ENCODE results near the gene GSTT2. TPM values are rescaled to one million over a fixed set of nuclear protein-coding genes. Genes with fewer than 3 reads are reported as not detected.
"Not testable (repeated sequence)": the region's sequence is repeated elsewhere in the genome, so short reads cannot be mapped to it uniquely, and the experiment has no call there.

Gene GSTT2
- not detected for total RNA-seq

- H3K36me3 ChIP-seq; H3K9me3 ChIP-seq; intact Hi-C loops (cut with DNase I); H3K27ac ChIP-seq; H3K4me1 ChIP-seq; DNase-seq; H3K4me3 ChIP-seq; H3K27me3 ChIP-seq: not testable (repeated sequence)
- WGBS, 2 donors, result no CpG with 5 or more reads among the region's 41 CpGs
Observed at GRCh38 chr22:23979557-23980240, at the start of gene GSTT2. TSS of gene GSTT2 (plus strand) at chr22:23980134.

- intact Hi-C loops (cut with DNase I), result loop anchor here (5.0 kb wide), 1 partner anchor 69 kb away; the partner anchor contains the start of gene GSTT4
- no peaks in the 10 kb centered on the region for H3K36me3 ChIP-seq
- H3K4me1 ChIP-seq, result peaks cover 0 to 14% (median 0%) of the 10 kb centered on the region in 3 donors
- peak overlapping the region in 3 of 4 donors; percentile 19 to 58 (median 51) for H3K27ac ChIP-seq
- TF ChIP-seq POLR2A (IDR thresholded peaks at IDR 0.05), result no peak
- TF ChIP-seq, protein P1, sequence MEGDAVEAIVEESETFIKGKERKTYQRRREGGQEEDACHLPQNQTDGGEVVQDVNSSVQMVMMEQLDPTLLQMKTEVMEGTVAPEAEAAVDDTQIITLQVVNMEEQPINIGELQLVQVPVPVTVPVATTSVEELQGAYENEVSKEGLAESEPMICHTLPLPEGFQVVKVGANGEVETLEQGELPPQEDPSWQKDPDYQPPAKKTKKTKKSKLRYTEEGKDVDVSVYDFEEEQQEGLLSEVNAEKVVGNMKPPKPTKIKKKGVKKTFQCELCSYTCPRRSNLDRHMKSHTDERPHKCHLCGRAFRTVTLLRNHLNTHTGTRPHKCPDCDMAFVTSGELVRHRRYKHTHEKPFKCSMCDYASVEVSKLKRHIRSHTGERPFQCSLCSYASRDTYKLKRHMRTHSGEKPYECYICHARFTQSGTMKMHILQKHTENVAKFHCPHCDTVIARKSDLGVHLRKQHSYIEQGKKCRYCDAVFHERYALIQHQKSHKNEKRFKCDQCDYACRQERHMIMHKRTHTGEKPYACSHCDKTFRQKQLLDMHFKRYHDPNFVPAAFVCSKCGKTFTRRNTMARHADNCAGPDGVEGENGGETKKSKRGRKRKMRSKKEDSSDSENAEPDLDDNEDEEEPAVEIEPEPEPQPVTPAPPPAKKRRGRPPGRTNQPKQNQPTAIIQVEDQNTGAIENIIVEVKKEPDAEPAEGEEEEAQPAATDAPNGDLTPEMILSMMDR (IDR thresholded peaks at IDR 0.05), result no peak
- no peaks in the 10 kb centered on the region for H3K27me3 ChIP-seq
- no peak overlapping the region for H3K4me3 ChIP-seq
- DNase-seq, result no peak
- 45 to 54% methylated on average over 5 of the region's 5 CpGs for WGBS, 2 donors
- no peaks in the 10 kb centered on the region for H3K9me3 ChIP-seq
Observed at GRCh38 chr22:23938328-23939016, 41.5 kb upstream of the GSTT2 start.

- Histone ChIP-seq H3K4me3 (no peak overlapping the region), H3K9me3 (no peaks in the 10 kb centered on the region), H3K4me1 (peaks cover 0 to 14% (median 0%) of the 10 kb centered on the region in 3 donors), H3K27ac (peak overlapping the region in 3 of 4 donors; percentile 19 to 58 (median 51)), H3K36me3 (no peaks in the 10 kb centered on the region), H3K27me3 (no peaks in the 10 kb centered on the region)
- WGBS, 2 donors, result 40 to 56% methylated on average over 2 to 3 of the region's 3 CpGs
- DNase-seq, result no peak
- intact Hi-C loops (cut with DNase I), result loop anchor here (5.0 kb wide), 1 partner anchor 68 kb away; the partner anchor contains the start of gene GSTT4
- TF ChIP-seq, protein P1 (IDR thresholded peaks at IDR 0.05), result no peak
- no peak for TF ChIP-seq POLR2A (IDR thresholded peaks at IDR 0.05)
Observed at GRCh38 chr22:23939017-23939357, 40.9 kb upstream of the GSTT2 start.

DNA sequence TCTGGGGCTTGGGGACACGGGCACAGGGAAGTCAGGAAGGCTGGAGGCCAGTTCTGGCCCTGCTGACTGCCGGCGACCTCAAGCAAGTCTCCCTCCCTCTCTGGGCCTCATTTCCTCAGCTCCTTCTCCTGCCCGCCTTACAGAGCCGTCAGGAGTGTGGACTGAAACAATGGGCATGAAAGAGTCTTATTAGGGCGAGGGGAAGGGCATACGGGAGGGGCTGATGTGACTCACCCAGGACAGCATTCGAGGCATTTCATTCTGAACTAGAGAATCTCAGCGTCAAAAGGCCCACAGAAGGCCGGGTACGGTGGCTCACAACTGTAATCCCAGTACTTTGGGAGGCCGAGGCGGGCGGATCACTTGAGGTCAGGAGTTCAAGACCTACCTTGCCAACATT lies 39.8 kb upstream of the GSTT2 start:
- H3K36me3 ChIP-seq; intact Hi-C loops (cut with DNase I); H3K9me3 ChIP-seq: not testable (repeated sequence)

GRCh38 chr22:23947391-23947790 lies 32.5 kb upstream of the GSTT2 start:
- H3K36me3 ChIP-seq; DNase-seq; H3K4me1 ChIP-seq; H3K9me3 ChIP-seq; intact Hi-C loops (cut with DNase I); H3K27ac ChIP-seq; H3K27me3 ChIP-seq; H3K4me3 ChIP-seq: not testable (repeated sequence)
- WGBS, 2 donors, result no CpG with 5 or more reads among the region's 3 CpGs

More for the DNA sequence above, 39.8 kb upstream of the GSTT2 start:
- H3K4me1 ChIP-seq, result peaks cover 0 to 14% (median 0%) of the 10 kb centered on the region in 3 donors
- not testable (repeated sequence) for H3K27me3 ChIP-seq, H3K27ac ChIP-seq, DNase-seq, H3K4me3 ChIP-seq
- WGBS, 2 donors, result no CpG with 5 or more reads among the region's 14 CpGs

DNA sequence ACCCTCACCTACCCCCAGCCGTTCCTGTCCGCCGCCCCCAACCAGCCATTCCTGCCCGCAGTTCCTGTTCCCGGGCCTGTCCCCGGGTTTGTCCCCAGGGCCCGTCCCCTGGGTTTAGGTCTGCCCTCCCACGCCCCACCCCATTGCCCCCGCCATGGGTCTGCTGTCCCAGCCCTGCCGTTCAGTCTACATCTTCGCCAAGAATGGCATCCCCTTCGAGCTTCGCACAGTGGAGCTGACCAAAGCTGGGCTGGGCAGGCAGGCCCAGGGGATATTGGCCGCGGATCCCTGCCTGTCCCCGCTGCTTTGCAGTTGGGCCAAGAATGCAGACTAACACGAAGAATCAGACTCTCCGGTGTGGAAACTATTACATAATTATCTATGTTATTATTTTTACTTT lies 30.2 kb upstream of the GSTT2 start:
- 83 to 87% methylated on average over 6 to 12 of the region's 18 CpGs for whole genome bisulfite sequencing, 2 donors
- H3K27me3 ChIP-seq; DNase-seq; H3K27ac ChIP-seq; intact Hi-C loops (cut with DNase I); H3K4me3 ChIP-seq; H3K36me3 ChIP-seq; H3K9me3 ChIP-seq; H3K4me1 ChIP-seq: not testable (repeated sequence)

DNA sequence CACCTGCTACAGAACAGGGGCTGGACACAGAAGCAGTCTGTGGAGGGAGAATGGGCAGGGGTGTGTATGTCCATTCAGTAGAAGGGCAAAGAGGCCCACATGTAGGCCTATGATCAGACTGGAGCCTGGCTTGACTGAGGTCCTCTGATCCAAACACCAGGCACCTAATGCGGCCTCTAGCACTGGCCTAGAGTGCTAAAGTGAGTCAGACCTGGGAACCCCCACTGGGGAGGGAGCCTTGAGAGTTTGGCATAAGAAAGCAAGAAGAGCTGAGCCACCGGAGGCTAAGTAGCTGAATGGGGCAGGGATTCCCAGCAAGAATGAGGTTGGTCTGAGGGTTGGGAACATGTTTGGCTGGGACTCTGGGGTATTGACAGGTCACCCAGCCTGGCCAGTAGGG lies 28.6 kb upstream of the GSTT2 start:
- H3K4me1 ChIP-seq; H3K27me3 ChIP-seq; H3K9me3 ChIP-seq; H3K4me3 ChIP-seq; H3K27ac ChIP-seq; DNase-seq; intact Hi-C loops (cut with DNase I); H3K36me3 ChIP-seq: not testable (repeated sequence)
- no CpG with 5 or more reads among the region's 2 CpGs for WGBS, 2 donors

- DNase-seq, result not testable (repeated sequence)
- WGBS, 2 donors, result 68 to 83% methylated on average over 10 to 11 of the region's 11 CpGs
Observed at GRCh38 chr22:23952794-23953405, 27.0 kb upstream of the GSTT2 start.

GRCh38 chr22:23953485-23953884 lies 26.4 kb upstream of the GSTT2 start:
- intact Hi-C loops (cut with DNase I); H3K36me3 ChIP-seq; DNase-seq; H3K9me3 ChIP-seq; H3K27me3 ChIP-seq; H3K27ac ChIP-seq; H3K4me3 ChIP-seq; H3K4me1 ChIP-seq: not testable (repeated sequence)
- WGBS, 2 donors, result 84 to 90% methylated on average over 3 of the region's 4 CpGs

More at GRCh38 chr22:23952794-23953405, 27.0 kb upstream of the GSTT2 start:
- H3K27ac ChIP-seq; H3K4me3 ChIP-seq; H3K4me1 ChIP-seq; H3K36me3 ChIP-seq; H3K9me3 ChIP-seq; H3K27me3 ChIP-seq; intact Hi-C loops (cut with DNase I): not testable (repeated sequence)

- DNase-seq; H3K9me3 ChIP-seq; H3K4me1 ChIP-seq; H3K27me3 ChIP-seq; H3K36me3 ChIP-seq; H3K4me3 ChIP-seq; H3K27ac ChIP-seq; intact Hi-C loops (cut with DNase I): not testable (repeated sequence)
- WGBS, 2 donors, result 61 to 69% methylated on average over 8 of the region's 8 CpGs
Observed at GRCh38 chr22:23954193-23954990, 25.5 kb upstream of the GSTT2 start.
